HEK293T (cell line): ENCODE measurements around the gene KAT7.

Experiments
- ARNT ChIP-seq: fragments of 450-650 bp; IDR thresholded peaks from 2 replicates; pipeline ENCODE4 v1.6.1; 2017; ENCODE audit warnings: mild to moderate bottlenecking
- BHLHE40 ChIP-seq: fragments of 450-650 bp; IDR thresholded peaks from 2 replicates; pipeline ENCODE4 v1.6.1; 2016; ENCODE audit warnings: mild to moderate bottlenecking, moderate library complexity, borderline replicate concordance
- ELF4 ChIP-seq: fragments of 450-650 bp; IDR thresholded peaks from 2 replicates; pipeline ENCODE4 v1.6.1; 2017; ENCODE audit warnings: antibody characterized with exemption
- FOXK2 ChIP-seq: fragments of 450-650 bp; IDR thresholded peaks from 2 replicates; pipeline ENCODE4 v1.6.1; 2016; ENCODE audit warnings: mild to moderate bottlenecking
- FOXM1 ChIP-seq: fragments of 450-650 bp; IDR thresholded peaks from 2 replicates; pipeline ENCODE4 v1.6.1; 2017; ENCODE audit warnings: mild to moderate bottlenecking, borderline replicate concordance
- HDGF ChIP-seq: fragments of 450-650 bp; IDR thresholded peaks from 2 replicates; pipeline ENCODE4 v1.6.1; 2017; ENCODE audit warnings: antibody characterized with exemption, borderline replicate concordance
- LEF1 ChIP-seq: fragments of 450-650 bp; IDR thresholded peaks from 2 replicates; pipeline ENCODE4 v1.6.1; 2017; ENCODE audit warnings: mild to moderate bottlenecking, borderline replicate concordance
- NFRKB ChIP-seq: fragments of 450-650 bp; IDR thresholded peaks from 2 replicates; pipeline ENCODE4 v1.6.1; 2016; ENCODE audit warnings: mild to moderate bottlenecking, moderate library complexity
- SP1 ChIP-seq: fragments of 450-650 bp; IDR thresholded peaks from 2 replicates; pipeline ENCODE4 v1.6.1; 2017
- SUZ12 ChIP-seq: fragments of 450-650 bp; IDR thresholded peaks from 2 replicates; pipeline ENCODE4 v1.6.1; 2016; ENCODE audit warnings: mild to moderate bottlenecking
- TARDBP ChIP-seq: fragments of 450-650 bp; IDR thresholded peaks from 2 replicates; pipeline ENCODE4 v1.6.1; 2016
- ZNF384 ChIP-seq: fragments of 450-650 bp; IDR thresholded peaks from 2 replicates; pipeline ENCODE4 v1.6.1; 2016
- TF ChIP-seq, protein P1 (sequence below): fragments of 450-650 bp; IDR thresholded peaks from 2 replicates; pipeline ENCODE4 v1.6.1; 2016

DNA sequence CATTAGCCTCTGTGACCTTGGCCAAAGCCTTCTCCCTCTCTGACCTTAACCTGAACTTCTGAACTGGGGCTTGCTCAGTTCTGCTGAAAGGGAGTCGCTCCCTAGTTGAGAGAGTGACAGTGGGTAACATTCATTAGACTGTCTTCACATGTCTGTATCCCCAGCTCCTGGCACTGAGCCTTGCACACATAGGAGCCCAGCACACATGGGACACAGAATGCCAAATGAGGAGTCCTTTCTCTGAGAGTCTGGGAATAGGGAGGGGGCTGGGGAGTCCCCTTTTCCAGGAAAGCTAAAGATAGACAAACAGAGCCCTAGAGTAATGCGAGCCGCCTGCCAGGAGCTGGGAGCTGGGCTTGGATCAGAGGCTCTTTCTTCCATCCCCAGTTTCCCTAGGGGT, 56.8 kb downstream of the KAT7 start:
- TF ChIP-seq ZNF384 (no peak), TARDBP (no peak), SP1 (no peak), LEF1 (no peak), HDGF (no peak), BHLHE40 (no peak), SUZ12 (no peak), NFRKB (no peak), ELF4 (no peak), FOXM1 (no peak), ARNT (no peak), FOXK2 (no peak)
- TF ChIP-seq, protein P1, sequence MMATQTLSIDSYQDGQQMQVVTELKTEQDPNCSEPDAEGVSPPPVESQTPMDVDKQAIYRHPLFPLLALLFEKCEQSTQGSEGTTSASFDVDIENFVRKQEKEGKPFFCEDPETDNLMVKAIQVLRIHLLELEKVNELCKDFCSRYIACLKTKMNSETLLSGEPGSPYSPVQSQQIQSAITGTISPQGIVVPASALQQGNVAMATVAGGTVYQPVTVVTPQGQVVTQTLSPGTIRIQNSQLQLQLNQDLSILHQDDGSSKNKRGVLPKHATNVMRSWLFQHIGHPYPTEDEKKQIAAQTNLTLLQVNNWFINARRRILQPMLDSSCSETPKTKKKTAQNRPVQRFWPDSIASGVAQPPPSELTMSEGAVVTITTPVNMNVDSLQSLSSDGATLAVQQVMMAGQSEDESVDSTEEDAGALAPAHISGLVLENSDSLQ = no peak
